HCEC 1CT (cell line): ENCODE data around the gene COX6A2.

Source experiments
- DNase-seq: peaks from one replicate; pipeline ENCODE4 v3.0.0-alpha.2; 2017

The COX6A2 gene

DNA sequence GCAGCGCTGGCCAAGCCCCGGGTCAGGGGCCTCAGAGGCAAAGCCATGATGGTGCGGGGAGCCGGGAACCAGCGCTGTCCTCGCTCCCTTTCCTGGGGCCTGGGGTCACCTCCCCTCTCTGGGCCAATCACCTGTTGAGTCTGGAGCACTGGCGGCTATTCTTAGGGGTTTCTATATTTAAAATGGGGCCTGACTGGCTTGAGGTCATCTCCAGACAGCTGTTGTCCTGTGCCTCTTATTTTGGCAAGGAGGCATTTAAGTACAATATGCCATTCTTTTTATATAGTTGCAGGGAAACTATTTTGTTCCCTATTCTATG is at the start of gene COX6A2:
Gene COX6A2 (minus strand): TSS at position 82 of the 319 bp plus-strand sequence. CDS start 35 bp downstream, at position 47.
- no peak for DNase-seq

DNA sequence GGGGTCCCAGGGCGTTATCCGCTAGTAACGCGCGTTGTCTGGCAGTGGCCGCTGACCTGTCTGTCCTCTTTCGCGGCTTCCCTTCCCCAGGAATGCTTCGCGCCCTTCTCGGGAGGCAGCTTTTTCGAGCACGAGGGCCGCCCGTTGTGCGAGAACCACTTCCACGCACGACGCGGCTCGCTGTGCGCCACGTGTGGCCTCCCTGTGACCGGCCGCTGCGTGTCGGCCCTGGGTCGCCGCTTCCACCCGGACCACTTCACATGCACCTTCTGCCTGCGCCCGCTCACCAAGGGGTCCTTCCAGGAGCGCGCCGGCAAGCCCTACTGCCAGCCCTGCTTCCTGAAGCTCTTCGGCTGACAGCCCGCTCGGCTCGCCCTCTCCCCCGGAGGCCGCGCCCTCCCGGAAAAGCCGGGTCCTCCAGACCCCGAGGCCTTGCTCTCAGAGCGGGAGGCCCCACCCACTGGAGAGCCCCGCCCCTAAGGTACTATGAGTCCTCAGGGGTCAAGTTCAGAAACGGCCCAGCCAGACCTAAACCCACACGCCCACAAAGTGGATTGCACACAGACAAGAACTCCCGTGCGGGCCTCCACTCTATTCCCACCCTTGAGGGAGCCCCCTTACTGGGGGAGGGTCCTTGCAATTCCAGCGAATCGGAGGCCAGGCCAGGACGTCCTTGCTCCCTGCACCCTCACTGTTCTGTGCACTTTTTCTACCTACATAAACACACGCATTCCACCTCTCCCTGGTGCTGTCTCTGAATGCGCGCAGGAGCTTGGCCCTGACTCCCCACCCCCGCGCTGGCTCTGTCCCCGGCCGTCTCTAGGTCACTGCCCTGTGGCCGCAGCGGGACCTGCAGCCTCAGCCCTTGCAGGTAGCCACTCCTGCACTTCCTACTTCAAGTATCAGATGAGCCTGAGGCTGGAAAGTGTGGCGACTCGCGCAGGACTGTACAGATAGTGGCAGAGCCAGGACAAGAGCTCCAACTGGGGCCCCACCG is 49.4 kb upstream of the COX6A2 start:
- no peak for DNase-seq

DNA sequence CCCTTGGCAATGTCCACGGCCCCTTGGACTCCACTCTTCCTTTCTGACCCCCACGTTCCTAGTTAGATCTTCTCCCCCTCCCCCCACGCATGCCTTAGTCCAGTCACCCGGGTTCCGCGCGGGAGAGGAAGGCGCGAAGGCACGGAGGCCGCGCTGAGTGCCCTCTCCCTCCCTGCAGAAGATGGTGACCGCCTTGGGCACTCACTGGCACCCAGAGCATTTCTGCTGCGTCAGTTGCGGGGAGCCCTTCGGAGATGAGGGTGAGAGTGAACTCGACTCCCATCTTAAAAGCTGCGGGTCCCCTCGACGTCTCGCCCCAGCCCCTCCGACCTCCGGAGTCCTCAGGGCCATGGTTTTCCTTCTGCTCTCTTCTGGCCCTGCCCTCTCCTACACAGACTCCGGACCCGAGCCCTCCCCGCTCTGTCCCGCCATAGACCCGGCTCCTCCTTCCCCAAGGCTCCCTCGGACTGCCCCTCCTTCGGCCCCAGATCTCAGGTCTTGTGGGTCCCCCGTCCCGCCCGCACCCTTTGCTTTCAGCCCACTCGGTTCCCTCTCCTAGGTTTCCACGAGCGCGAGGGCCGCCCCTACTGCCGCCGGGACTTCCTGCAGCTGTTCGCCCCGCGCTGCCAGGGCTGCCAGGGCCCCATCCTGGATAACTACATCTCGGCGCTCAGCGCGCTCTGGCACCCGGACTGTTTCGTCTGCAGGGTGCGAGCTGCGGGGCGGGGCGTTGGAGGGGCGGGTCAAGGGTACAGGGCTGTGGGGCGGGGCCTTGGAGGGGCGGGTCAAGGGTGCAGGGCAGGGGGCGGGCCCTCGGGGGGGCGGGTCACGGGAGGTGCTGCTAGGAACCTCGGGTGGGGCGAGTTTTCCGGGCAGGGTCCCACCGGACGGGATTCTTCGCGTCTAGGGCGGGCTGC is 48.4 kb upstream of the COX6A2 start:
- no peak for DNase-seq

DNA sequence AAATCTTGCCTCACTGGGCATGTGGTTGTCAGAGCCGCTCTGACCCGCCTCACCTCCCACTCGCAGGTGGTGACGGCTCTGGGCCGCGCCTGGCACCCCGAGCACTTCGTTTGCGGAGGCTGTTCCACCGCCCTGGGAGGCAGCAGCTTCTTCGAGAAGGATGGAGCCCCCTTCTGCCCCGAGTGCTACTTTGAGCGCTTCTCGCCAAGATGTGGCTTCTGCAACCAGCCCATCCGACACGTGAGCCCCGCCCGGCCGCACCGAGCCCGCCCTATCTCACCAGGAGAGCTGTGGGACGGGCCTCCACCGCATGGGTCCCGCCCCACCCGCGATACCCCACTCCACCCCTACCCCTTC is 47.8 kb upstream of the COX6A2 start:
- DNase-seq: no peak

GRCh38 chr16:31474773-31475738 is 46.9 kb upstream of the COX6A2 start:
- no peak for DNase-seq

DNA sequence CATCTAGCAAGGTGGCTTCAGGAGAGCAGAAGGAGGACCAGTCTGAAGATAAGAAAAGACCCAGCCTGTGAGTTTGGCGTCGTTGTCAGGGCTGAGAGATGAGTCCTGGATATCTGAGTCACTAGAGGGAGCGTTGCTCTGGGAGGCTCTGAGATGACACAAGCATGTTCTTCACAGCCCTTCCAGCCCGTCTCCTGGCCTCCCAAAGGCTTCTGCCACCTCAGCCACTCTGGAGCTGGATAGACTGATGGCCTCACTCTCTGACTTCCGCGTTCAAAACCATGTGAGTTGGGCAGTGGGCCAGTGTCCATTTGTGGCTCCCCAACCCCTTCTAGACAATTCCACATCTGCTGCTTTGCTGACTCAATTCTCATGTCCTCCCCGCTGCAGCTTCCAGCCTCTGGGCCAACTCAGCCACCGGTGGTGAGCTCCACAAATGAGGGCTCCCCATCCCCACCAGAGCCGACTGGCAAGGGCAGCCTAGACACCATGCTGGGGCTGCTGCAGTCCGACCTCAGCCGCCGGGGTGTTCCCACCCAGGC is 46.1 kb upstream of the COX6A2 start:
- no peak for DNase-seq

GRCh38 chr16:31473264-31473984 is 45.3 kb upstream of the COX6A2 start:
- DNase-seq: no peak

- DNase-seq: peak; percentile 86
These were observed 44.6 kb upstream of the COX6A2 start for GRCh38 chr16:31472709-31473203.

- DNase-seq: peak; percentile 81
These were observed 43.9 kb upstream of the COX6A2 start, which contains the start of gene TGFB1I1 for GRCh38 chr16:31471875-31472708. TSS of gene TGFB1I1 (plus strand) at chr16:31472152. CDS start at chr16:31472189, 37 bp downstream.

- no peak for DNase-seq
These were observed 43.2 kb upstream of the COX6A2 start for GRCh38 chr16:31471241-31471874.

DNA sequence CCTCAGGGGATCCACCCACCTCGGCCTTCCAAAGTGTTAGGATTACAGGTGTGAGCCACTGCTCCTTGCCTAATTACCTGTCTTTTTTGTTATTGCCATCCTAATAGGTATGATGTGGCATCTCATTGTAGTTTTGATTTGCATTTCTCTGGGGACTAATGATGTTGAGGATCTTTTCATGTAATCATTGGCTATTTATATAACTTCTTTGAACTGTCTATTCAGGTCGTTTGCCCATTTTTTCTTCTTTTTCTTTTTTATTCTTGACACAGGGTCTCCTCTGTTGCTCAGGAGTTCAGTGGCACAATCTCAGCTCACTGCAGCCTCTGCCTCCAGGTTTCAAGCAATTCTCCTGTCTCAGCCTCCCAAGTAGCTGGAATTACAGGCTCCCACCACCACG is 42.5 kb upstream of the COX6A2 start:
- DNase-seq: no peak

DNA sequence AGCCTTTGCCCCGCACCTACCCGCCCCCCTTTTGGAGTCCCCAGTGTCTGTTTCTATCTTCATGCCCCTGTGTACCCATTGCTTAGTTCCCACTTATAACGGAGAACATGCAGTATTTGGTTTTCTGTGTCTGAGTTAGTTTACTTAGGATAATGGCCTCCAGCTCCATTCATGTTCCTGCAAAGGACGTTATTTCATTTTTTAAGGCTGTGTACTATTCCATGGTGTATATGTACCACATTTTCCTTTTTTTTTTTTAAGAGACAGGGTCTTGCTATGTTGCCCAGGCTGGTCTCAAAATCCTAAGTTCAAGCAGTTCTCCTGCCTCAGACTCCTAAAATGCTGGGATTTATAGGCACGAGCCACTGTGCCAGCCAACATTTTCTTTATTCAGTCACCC is 39.7 kb upstream of the COX6A2 start:
- DNase-seq: no peak

- DNase-seq: no peak
These were observed 39.1 kb upstream of the COX6A2 start for GRCh38 chr16:31467151-31467773.

- DNase-seq: no peak
These were observed 38.3 kb upstream of the COX6A2 start for GRCh38 chr16:31466381-31466841.

GRCh38 chr16:31465788-31466370 is 37.7 kb upstream of the COX6A2 start:
- no peak for DNase-seq

DNA sequence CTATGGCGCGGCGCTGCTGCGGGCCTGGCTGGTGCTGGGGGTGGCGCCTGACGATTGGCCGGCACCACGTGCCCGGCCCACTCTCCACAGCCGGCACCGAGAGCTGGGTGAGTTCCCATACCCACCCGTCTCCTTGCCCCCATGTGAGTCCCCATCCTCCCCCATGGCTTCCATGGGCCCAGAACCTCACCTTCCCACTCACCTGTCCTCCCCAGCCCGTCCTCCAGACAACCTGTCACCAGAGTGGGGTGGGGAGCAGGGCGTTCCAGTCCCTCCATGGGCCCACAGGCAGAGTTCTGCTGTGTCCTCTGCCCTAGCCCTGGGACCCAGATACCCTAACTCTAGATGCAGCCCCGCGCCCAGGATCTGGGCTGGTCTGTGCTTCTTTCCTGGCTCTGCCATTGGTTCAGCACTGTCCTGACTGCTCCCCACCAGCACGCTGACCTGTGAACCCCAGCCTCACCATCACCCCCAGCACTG is 36.7 kb upstream of the COX6A2 start:
- no peak for DNase-seq

DNA sequence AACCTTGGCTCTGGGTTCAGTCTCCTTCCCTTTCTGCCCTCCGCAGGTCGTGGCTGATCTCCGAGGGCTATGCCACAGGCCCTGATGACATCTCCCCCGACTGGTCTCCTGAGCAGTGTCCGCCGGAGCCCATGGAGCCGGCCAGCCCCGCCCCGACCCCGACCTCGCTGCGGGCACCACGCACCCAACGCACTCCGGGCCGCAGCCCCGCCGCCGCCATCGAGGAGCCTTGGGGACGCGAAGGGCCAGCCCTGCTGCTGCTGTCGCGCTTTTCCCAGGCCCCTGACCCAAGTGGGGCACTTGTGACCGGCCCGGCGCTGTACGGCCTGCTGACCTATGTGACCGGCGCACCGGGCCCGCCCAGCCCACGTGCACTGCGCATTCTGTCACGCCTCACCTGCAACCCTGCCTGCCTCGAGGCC is 36.2 kb upstream of the COX6A2 start:
- no peak for DNase-seq
